NCI-H345 treated with DMSO at 0.1 percent for 48 hours (cell line): ENCODE data around the gene CP.

Experiments used
- DNase-seq: peaks from one replicate; lab custom pipeline; 2025; ENCODE audit not compliant: unreplicated experiment; lab: John Stamatoyannopoulos, UW

Gene CP

GRCh38 chr3:149186721-149187120 lies 34.9 kb downstream of the CP start:
- no peak for DNase-seq

GRCh38 chr3:149186219-149186618 lies 35.4 kb downstream of the CP start:
- no peak for DNase-seq

DNA sequence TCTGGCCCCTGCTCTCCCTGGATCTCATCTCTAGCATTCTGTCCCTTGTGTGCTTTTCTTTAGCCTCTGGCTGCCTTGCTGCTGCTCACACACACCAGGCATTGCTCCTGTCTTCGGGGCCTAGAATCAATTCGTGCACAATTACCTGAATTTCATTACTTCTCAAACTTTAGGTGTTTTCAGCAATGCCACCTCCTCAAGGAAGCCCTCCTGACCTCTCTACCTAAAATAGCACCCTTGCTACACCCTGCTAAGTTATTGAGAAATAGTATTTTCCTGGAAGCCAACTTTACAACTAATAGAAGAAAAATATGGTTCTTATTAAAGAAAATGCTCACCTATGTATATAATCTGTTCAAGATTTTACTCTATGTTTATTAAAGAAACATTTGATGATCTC lies 40.4 kb downstream of the CP start:
- DNase-seq = no peak

DNA sequence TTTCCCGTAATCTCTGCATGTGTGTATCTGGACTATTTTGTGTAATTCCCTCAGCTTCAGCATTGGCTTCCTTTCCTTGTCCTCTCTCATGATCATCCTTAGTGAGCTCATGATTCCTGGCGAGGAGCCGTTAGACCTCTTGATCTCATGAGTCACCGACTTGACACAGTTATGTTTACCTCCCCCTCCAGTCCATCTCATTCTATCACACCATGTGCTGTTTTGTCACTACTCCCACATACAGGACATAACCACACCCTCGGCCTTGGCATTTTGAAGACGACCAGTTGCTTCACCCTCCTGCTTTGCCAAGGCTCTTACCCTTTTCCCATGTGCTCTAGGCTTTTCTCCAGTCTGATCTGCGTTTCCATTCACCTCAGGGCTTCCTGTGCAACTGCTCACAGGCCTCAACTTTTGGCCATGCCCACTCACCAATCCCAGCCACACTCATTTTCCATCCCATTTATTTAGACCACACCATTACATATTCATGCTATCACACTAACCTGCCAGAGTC lies 41.5 kb downstream of the CP start:
- DNase-seq = no peak

GRCh38 chr3:149179220-149179619 lies 42.4 kb downstream of the CP start:
- DNase-seq = no peak

DNA sequence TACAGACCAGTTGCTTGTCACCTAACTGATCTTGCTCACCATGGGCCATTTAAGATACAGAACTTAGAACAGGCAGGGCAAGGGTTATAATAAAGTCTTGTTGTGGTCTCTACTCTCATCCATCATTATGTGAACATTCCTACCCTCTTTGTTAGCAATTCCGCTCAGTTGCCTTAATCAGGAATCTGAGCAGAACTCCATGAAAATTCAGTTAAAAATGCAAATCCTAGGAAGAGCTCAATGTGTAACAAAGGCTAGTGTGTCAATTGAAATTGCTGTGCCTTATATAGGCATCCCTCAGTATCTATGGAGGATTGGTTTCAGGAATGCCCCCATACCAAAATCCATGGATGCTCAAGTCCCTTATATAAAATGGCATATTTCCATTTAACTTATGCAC lies 44.5 kb downstream of the CP start:
- no peak for DNase-seq

GRCh38 chr3:149174901-149175300 lies 46.7 kb downstream of the CP start:
- no peak for DNase-seq

DNA sequence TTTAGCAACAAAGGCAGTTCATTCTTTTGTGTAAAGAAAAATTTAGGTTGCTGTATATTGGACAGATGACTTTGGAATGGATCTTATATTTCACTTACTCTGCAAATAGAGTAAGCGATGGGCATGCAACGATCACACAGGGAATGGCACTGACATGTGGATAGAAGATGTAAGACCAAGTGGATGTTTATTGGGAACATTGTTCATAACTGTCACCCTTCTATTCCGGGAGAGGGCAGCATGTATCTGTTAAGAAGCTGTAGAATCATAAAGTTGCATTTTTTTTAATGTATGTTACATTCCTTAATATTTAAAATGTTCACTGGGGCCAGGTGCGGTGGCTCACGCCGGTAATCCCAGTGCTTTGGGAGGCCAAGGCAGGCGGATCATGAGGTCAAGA lies 51.0 kb downstream of the CP start:
- DNase-seq = no peak

- no peak for DNase-seq
These were observed 53.7 kb downstream of the CP start for GRCh38 chr3:149167898-149168297.

- no peak for DNase-seq
These were observed 58.6 kb downstream of the CP start for GRCh38 chr3:149163066-149163465.

DNA sequence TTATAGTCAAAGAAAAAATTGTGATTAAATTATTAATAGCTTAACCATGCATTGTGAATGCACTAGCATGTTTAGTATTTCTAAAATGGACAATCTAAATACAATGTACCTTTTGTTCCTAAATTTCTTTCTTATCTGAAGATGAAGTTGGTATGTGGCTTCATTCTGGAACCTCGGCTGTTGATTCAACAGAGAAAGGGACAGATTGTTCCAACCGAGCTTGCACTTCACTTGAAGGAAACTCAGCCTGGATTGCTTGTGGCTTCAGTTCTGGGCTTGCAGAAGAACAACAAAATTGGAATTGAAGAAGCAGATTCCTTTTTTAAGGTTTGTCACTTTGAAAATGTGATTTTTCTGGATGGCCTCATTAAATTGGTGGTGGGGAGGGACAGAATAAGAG lies 59.6 kb downstream of the CP start:
- no peak for DNase-seq

DNA sequence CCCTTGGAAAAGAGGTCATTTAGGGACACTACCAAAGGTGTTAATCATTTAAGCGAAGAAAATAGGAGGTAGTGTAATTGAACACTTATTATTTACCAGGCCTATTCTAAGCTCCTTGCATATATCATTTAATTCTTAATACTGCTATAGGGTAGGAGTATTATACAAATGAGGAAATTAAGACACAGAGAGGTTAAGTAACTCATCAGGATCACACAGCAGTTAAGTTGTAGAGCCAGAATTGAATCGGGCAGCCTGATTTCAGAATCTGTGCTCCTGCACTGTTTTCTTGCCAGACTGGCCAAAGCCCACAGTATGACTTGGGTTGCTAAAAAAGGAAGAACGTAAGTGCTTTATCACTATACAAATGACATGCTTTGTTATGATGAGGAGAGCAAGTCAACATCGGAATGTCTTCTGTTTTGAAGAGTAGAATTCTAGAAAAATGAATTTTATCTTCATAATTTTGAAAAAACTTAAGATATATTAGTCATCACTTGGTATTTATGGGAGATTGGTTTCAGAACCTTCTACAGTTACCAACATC lies 60.8 kb downstream of the CP start:
- DNase-seq = no peak

DNA sequence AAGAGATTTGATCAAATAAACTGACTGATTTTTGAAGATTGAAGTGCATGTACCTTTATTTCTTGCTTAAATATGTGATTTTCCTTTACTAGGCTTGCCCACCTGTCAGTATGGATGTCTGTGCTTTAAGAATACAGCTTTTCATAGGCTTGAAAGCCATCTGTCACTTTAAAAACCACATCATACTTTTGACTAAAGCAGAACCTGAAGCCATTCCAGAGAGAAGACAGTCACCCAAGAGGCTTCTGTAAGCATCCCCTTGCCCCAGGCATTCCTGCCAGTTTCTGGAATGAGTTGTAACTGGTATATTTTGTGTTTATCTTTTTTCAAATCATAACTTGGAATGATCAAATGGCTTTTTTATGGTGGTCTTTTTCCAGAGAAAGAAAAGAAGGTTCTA lies 68.2 kb downstream of the CP start:
- no peak for DNase-seq

DNA sequence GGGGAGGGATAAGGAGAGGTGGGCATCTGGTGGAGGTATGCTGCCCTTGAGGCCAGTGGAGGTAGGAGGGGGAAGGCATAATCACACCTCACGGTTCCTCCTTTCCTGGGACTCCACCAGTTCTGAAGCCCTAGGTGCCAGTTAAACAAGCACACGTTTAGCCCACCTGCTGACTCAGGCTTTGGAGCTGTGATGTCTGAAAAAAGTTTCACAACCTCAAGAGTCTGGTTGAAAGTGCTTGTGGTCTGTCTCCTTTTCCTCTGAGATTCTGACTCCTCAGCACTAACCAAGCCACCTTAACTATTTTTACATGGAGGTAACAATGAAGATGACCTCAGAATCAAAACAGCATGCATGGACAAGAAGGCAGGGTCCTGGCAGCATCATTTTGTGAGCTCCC lies 69.2 kb downstream of the CP start:
- DNase-seq = no peak

GRCh38 chr3:149151843-149152242 lies 69.8 kb downstream of the CP start:
- DNase-seq = no peak

- no peak for DNase-seq
These were observed 71.2 kb downstream of the CP start for GRCh38 chr3:149150436-149150835.

GRCh38 chr3:149145974-149146373 lies 75.7 kb downstream of the CP start:
- no peak for DNase-seq

- no peak for DNase-seq
These were observed 76.3 kb downstream of the CP start for GRCh38 chr3:149145356-149145755.

- no peak for DNase-seq
These were observed 78.9 kb downstream of the CP start for GRCh38 chr3:149142682-149143081.

GRCh38 chr3:149134575-149134974 lies 87.1 kb downstream of the CP start:
- DNase-seq = no peak

- no peak for DNase-seq
These were observed 90.0 kb downstream of the CP start for GRCh38 chr3:149131589-149131988.

- DNase-seq = peak; percentile 58
These were observed 92.1 kb downstream of the CP start, which contains the start of gene HPS3 for GRCh38 chr3:149129326-149130205. Gene HPS3 (plus strand): TSS chr3:149129638. CDS start chr3:149129724, 86 bp downstream.
